Measurements from ENCODE around the gene IRF9. TPM values are rescaled to one million over a fixed set of nuclear protein-coding genes. Genes with fewer than 3 reads are reported as not detected.

Gene IRF9
- 100 to 1,000 TPM in 1 of 4 donors, 10 to 100 TPM in 3; 47.5 to 103 (median 59.0) TPM for total RNA-seq
- polyA plus RNA-seq, result 44.5 TPM
- long read RNA-seq, donor 1, transcript IRF9-202 (9 exons, 1,838 nt), result major isoform, 34 of 74 reads
- long read RNA-seq, donor 1, partial matches to known transcripts, result 7 of 74 reads
- long read RNA-seq, donor 1, other reads (novel, unspliced or antisense), result 30 of 74 reads
- long read RNA-seq, donor 2, transcript IRF9-202 (9 exons, 1,838 nt), result major isoform, 8 of 20 reads
- long read RNA-seq, donor 2, partial matches to known transcripts, result 1 of 20 reads
- long read RNA-seq, donor 2, other reads (novel, unspliced or antisense), result 8 of 20 reads
- long read RNA-seq, donor 3, transcript IRF9-215 (8 exons, 1,769 nt), result minor isoform, 20 of 349 reads
- long read RNA-seq, donor 3, transcript IRF9-202 (9 exons, 1,838 nt), result major isoform, 165 of 349 reads
- long read RNA-seq, donor 3, partial matches to known transcripts, result 19 of 349 reads
- long read RNA-seq, donor 3, other reads (novel, unspliced or antisense), result 141 of 349 reads
- long read RNA-seq, donor 4, transcript IRF9-202 (9 exons, 1,838 nt), result major isoform, 15 of 27 reads
- long read RNA-seq, donor 4, partial matches to known transcripts, result 2 of 27 reads
- long read RNA-seq, donor 4, other reads (novel, unspliced or antisense), result 6 of 27 reads

- peaks cover 3% of the 10 kb centered on the region for H3K4me1 ChIP-seq (ENCODE audit: control insufficient read depth, insufficient read depth, low read length)
- DNase-seq (peak; percentile 96 to 99 (median 98)), ATAC-seq (peak; percentile 90 to 93)
- H3K27ac ChIP-seq (ENCODE audit: low read length), result peak within 1 kb of the TSS; percentile 94
- no peaks in the 10 kb centered on the region for H3K27me3 ChIP-seq (ENCODE audit: control insufficient read depth, insufficient read depth)
- intact Hi-C loops (cut with DNase I), result no loop called here
- H3K4me3 ChIP-seq (ENCODE audit: low read length), result peak within 1 kb of the TSS; percentile 79
- no peaks in the 10 kb centered on the region for H3K9me3 ChIP-seq (ENCODE audit: control insufficient read depth, low read length)
- under 1% methylated on average over 12 of the region's 12 CpGs for WGBS
These were observed at the start of gene IRF9 for GRCh38 chr14:24160850-24161804. TSS of gene IRF9 (plus strand) at chr14:24161265. CDS start at chr14:24162145, 880 bp downstream.

DNA sequence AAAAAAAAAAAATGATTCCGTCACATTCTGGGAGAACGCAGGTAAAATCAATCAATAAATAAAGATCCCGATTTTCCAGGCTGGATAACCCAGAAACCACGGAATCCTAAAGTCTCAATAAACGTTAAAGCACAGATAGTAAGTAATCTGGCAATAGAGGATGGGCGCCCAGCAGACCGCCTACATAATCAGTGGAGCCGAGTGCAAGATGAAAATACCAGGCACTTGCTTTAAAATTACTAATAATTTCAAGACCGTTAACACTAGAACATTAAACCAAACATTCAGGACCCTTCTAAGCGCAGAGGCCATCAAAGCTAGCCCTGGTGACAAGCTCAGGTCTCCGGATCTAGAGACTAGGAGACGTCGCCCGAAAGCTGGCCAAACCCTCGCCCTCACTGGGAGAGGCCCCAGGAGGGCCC lies 47.7 kb upstream of the IRF9 start:
- H3K27ac ChIP-seq (ENCODE audit: low read length), result peak overlapping the region; percentile 96
- H3K27me3 ChIP-seq (ENCODE audit: control insufficient read depth, insufficient read depth), result no peaks in the 10 kb centered on the region
- DNase-seq, result no peak
- WGBS, result 20% methylated on average over 15 of the region's 15 CpGs
- intact Hi-C loops (cut with DNase I), result no loop called here
- ATAC-seq, result no peak
- H3K4me1 ChIP-seq (ENCODE audit: control insufficient read depth, insufficient read depth, low read length), result peaks cover 3% of the 10 kb centered on the region
- H3K4me3 ChIP-seq (ENCODE audit: low read length), result peak overlapping the region; percentile 43
- H3K9me3 ChIP-seq (ENCODE audit: control insufficient read depth, low read length), result no peaks in the 10 kb centered on the region

DNA sequence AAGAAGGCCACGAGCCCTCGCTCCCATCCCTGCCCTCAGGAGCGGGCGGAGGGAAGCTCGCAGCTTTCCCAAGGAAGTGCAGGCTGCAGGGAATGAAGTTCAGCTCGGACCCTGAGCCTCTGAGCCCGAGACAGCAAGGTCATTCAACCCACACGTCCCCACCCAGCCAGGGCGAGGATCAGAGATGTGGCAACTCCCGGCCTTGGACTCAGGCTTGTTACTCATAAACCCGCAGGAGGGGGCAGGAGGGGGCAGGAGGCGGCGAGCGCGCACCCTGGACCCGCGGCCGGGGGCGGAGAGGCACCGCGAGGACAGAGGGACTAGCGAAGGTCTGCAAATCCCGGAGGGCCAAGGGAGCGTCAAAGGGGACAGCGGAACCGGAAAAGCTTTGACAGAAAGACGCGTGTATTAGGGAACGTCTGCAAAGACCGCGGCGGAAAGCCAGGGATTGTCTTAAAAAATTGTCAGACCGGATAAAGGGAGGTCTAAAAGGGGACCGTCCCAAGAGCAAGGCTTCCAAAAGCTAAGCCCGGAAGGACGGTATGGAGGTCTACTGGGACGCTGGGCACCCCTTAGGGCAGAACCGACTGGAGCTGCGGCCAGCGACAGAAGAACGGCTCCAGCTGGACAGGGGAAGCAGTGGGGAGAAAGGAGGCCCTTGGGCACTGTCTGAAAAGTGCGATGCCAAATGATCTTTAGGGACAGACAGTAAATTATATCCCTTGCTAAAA lies 47.1 kb upstream of the IRF9 start:
- H3K27ac ChIP-seq (ENCODE audit: low read length), result peak overlapping the region; percentile 96
- no peaks in the 10 kb centered on the region for H3K9me3 ChIP-seq (ENCODE audit: control insufficient read depth, low read length)
- DNase-seq (peak; percentile 91 to 93 (median 93)), ATAC-seq (peak; percentile 68 to 71)
- under 1% methylated on average over 42 of the region's 42 CpGs for WGBS
- no peaks in the 10 kb centered on the region for H3K27me3 ChIP-seq (ENCODE audit: control insufficient read depth, insufficient read depth)
- H3K4me1 ChIP-seq (ENCODE audit: control insufficient read depth, insufficient read depth, low read length), result peaks cover 3% of the 10 kb centered on the region
- H3K4me3 ChIP-seq (ENCODE audit: low read length), result peak overlapping the region; percentile 43
- intact Hi-C loops (cut with DNase I), result no loop called here

DNA sequence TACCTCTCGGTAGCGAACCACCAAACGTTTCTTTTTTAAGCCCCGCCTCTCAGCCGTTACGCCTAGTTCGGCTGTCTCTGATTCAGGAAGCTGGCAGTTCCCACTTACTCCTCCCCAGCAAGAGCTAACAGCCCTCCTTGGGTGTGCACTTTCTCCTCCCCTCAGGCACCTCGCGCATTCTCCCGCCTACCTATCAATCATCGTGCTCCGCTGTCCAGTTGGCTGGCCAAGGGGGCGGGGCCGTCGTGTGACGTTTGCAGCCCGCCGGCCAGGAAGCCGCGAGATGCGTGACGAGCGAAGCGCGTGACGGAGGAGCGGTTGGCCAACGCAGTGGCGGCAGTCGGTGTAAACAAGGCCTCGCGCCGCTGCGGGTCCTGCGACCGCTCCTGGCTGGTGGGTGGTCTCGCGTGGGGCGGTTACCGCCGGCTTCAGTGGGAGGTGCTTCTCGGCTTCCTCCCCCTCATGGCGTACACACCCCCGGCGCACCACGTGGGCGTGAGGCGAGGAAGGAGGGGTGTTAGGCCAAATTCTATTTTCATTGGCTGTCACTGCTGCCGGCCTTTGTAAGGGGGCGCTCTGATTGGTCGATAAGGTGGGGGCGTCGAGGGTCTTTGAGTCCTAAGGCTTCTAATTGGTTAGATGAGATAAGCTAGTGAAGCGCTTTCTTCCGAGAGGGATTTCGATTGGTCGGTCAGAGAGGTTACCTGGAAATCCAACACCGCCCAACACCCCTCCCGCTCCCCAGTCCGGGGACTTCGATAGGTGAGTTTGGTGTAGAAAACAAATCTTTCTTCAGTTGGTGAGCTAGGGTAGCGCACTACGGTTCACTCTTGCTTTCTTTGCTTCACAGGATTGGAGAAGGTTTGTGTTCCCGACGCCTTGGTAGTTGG lies 46.3 kb upstream of the IRF9 start, which contains the start of the genes DCAF11 and NRL:
Gene DCAF11, plus strand, starts transcription at position 246 of the 890 bp plus-strand sequence. CDS start 818 bp downstream, outside the sequence.
Gene NRL, minus strand, starts transcription at position 418 of the 890 bp plus-strand sequence. CDS start 32,101 bp downstream, outside the sequence.
- under 1% methylated on average over 65 of the region's 65 CpGs for WGBS
- intact Hi-C loops (cut with DNase I), result no loop called here
- H3K4me1 ChIP-seq (ENCODE audit: control insufficient read depth, insufficient read depth, low read length), result peaks cover 3% of the 10 kb centered on the region
- peak; percentile 99 for DNase-seq
- H3K4me3 ChIP-seq (ENCODE audit: low read length), result peak within 1 kb of the TSS; percentile 61
- ATAC-seq, result peak; percentile 97
- H3K27me3 ChIP-seq (ENCODE audit: control insufficient read depth, insufficient read depth), result no peaks in the 10 kb centered on the region
- H3K27ac ChIP-seq (ENCODE audit: low read length), result peak within 1 kb of the TSS; percentile 96
- H3K9me3 ChIP-seq (ENCODE audit: control insufficient read depth, low read length), result no peaks in the 10 kb centered on the region

GRCh38 chr14:24115422-24116127 lies 45.5 kb upstream of the IRF9 start:
- DNase-seq, result peak in 1 of 3 donors; percentile 60
- peaks cover 3% of the 10 kb centered on the region for H3K4me1 ChIP-seq (ENCODE audit: control insufficient read depth, insufficient read depth, low read length)
- H3K27me3 ChIP-seq (ENCODE audit: control insufficient read depth, insufficient read depth), result no peaks in the 10 kb centered on the region
- peak overlapping the region; percentile 61 for H3K4me3 ChIP-seq (ENCODE audit: low read length)
- WGBS, result 3% methylated on average over 14 of the region's 14 CpGs
- ATAC-seq, result no peak
- intact Hi-C loops (cut with DNase I), result no loop called here
- peak overlapping the region; percentile 61 for H3K27ac ChIP-seq (ENCODE audit: low read length)
- H3K9me3 ChIP-seq (ENCODE audit: control insufficient read depth, low read length), result no peaks in the 10 kb centered on the region

GRCh38 chr14:24116128-24116814 lies 44.8 kb upstream of the IRF9 start:
- Histone ChIP-seq H3K27me3 (ENCODE audit: control insufficient read depth, insufficient read depth) (no peaks in the 10 kb centered on the region), H3K4me3 (ENCODE audit: low read length) (peak overlapping the region; percentile 61), H3K4me1 (ENCODE audit: control insufficient read depth, insufficient read depth, low read length) (peaks cover 3% of the 10 kb centered on the region), H3K9me3 (ENCODE audit: control insufficient read depth, low read length) (no peaks in the 10 kb centered on the region), H3K27ac (ENCODE audit: low read length) (no peak overlapping the region)
- WGBS, result 83% methylated on average over 6 of the region's 6 CpGs
- DNase-seq (no peak), ATAC-seq (no peak)
- intact Hi-C loops (cut with DNase I), result no loop called here

- intact Hi-C loops (cut with DNase I), result no loop called here
- DNase-seq (peak in 1 of 3 donors; percentile 50), ATAC-seq (no peak)
- Histone ChIP-seq H3K4me3 (ENCODE audit: low read length) (no peak overlapping the region), H3K4me1 (ENCODE audit: control insufficient read depth, insufficient read depth, low read length) (peaks cover 3% of the 10 kb centered on the region), H3K27ac (ENCODE audit: low read length) (no peak overlapping the region), H3K9me3 (ENCODE audit: control insufficient read depth, low read length) (no peaks in the 10 kb centered on the region), H3K27me3 (ENCODE audit: control insufficient read depth, insufficient read depth) (no peaks in the 10 kb centered on the region)
- WGBS, result 90% methylated on average over 6 of the region's 6 CpGs
These were observed 43.9 kb upstream of the IRF9 start for GRCh38 chr14:24117179-24117578.

DNA sequence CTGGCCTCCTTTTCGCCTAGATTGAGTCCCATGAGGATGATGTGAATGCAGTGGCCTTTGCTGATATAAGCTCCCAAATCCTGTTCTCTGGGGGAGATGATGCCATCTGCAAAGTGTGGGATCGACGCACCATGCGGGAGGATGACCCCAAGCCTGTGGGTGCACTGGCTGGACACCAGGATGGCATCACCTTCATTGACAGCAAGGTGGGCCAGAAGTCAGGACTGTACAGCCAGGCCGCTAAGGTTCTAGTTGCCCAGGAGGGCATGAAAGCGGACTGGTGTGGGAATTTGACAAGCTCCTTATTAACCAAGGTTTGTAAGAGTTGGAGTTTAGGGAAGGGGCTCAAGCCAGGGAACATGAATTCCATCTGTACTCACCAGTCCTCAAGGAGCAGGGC lies 41.4 kb upstream of the IRF9 start:
- peaks cover 3% of the 10 kb centered on the region for H3K4me1 ChIP-seq (ENCODE audit: control insufficient read depth, insufficient read depth, low read length)
- ATAC-seq (no peak), DNase-seq (no peak)
- H3K27me3 ChIP-seq (ENCODE audit: control insufficient read depth, insufficient read depth), result no peaks in the 10 kb centered on the region
- H3K9me3 ChIP-seq (ENCODE audit: control insufficient read depth, low read length), result no peaks in the 10 kb centered on the region
- intact Hi-C loops (cut with DNase I), result no loop called here
- 98% methylated on average over 6 of the region's 6 CpGs for WGBS
- H3K4me3 ChIP-seq (ENCODE audit: low read length), result no peak overlapping the region
- no peak overlapping the region for H3K27ac ChIP-seq (ENCODE audit: low read length)

Measured in right cardiac atrium (tissue), 5 donors.